Measurements from ENCODE around the gene USP17L30.

GRCh38 chr4:9409793-9410192, 46.9 kb downstream of the USP17L30 start:
- TF ChIP-seq CTCF (conservative IDR thresholded peaks at IDR 0.05) (no peak), ZFX (IDR thresholded peaks at IDR 0.05) (no peak)
